H9 (cell line): Measurements from ENCODE around the gene EFCC1. TPM values are rescaled to one million over a fixed set of nuclear protein-coding genes. Genes with fewer than 3 reads are reported as not detected.

Source experiments
- DNase-seq: peaks from one replicate; pipeline ENCODE4 v3.0.0-alpha.2; 2017
- H2AFZ ChIP-seq: one replicate; pipeline ENCODE4 v1.6.1; 2013; ENCODE audit warnings: mild to moderate bottlenecking, low read length, control low read depth, moderate library complexity
- H2AK5ac ChIP-seq: 2 replicates; pipeline ENCODE4 v1.6.1; 2013; ENCODE audit warnings: low read length, control low read depth, mixed read lengths; ENCODE audit not compliant: insufficient read length
- H2BK120ac ChIP-seq: one replicate; pipeline ENCODE4 v1.6.1; 2013; ENCODE audit warnings: low read depth, mild to moderate bottlenecking, low read length, control low read depth, inconsistent platforms; ENCODE audit not compliant: poor library complexity, severe bottlenecking
- H2BK12ac ChIP-seq: 2 replicates; pipeline ENCODE4 v1.6.1; 2013; ENCODE audit warnings: low read length, control low read depth, mixed read lengths, low read depth; ENCODE audit not compliant: insufficient read length
- H2BK15ac ChIP-seq: 2 replicates; pipeline ENCODE4 v1.6.1; 2013; ENCODE audit warnings: low read depth, low read length, control low read depth
- H2BK20ac ChIP-seq: one replicate; pipeline ENCODE4 v1.6.1; 2013; ENCODE audit warnings: low read depth, mild to moderate bottlenecking, low read length, control low read depth, inconsistent platforms; ENCODE audit not compliant: poor library complexity, severe bottlenecking
- H2BK5ac ChIP-seq: 2 replicates; pipeline ENCODE4 v1.6.1; 2013; ENCODE audit warnings: low read length, control low read depth, mixed read lengths; ENCODE audit not compliant: insufficient read length
- H3K14ac ChIP-seq: 2 replicates; pipeline ENCODE4 v1.6.1; 2013; ENCODE audit warnings: low read length, control low read depth; ENCODE audit not compliant: insufficient read depth
- H3K18ac ChIP-seq: 2 replicates; pipeline ENCODE4 v1.6.1; 2013; ENCODE audit warnings: low read depth, mild to moderate bottlenecking, mixed read lengths, low read length, control low read depth; ENCODE audit not compliant: insufficient read length
- H3K23ac ChIP-seq: 2 replicates; pipeline ENCODE4 v1.6.1; 2013; ENCODE audit warnings: low read length, control low read depth, mixed read lengths, low read depth; ENCODE audit not compliant: insufficient read length
- H3K23me2 ChIP-seq: 2 replicates; pipeline ENCODE4 v1.6.1; 2013; ENCODE audit warnings: low read depth, mild to moderate bottlenecking, mixed read lengths, low read length, control low read depth; ENCODE audit not compliant: insufficient read length, poor library complexity, severe bottlenecking
- H3K27ac ChIP-seq: 2 replicates; pipeline ENCODE4 v1.5.1; 2013; ENCODE audit warnings: low read length, control low read depth, mixed read lengths, low read depth; ENCODE audit not compliant: insufficient read length
- H3K27me3 ChIP-seq: 2 replicates; pipeline ENCODE4 v1.6.1; 2013; ENCODE audit warnings: low read length, control low read depth, inconsistent platforms; ENCODE audit not compliant: insufficient read depth
- H3K4ac ChIP-seq: 2 replicates; pipeline ENCODE4 v1.6.1; 2013; ENCODE audit warnings: low read depth, mild to moderate bottlenecking, control low read depth, inconsistent platforms, low read length, moderate library complexity
- H3K4me1 ChIP-seq: 2 replicates; pipeline ENCODE4 v1.6.1; 2013; ENCODE audit warnings: low read length, control low read depth, inconsistent platforms; ENCODE audit not compliant: insufficient read depth
- H3K4me2 ChIP-seq: 2 replicates; pipeline ENCODE4 v1.6.1; 2013; ENCODE audit warnings: low read length, control low read depth, mixed read lengths; ENCODE audit not compliant: insufficient read length, insufficient read depth
- H3K56ac ChIP-seq: 2 replicates; pipeline ENCODE4 v1.6.1; 2013; ENCODE audit warnings: low read depth, mild to moderate bottlenecking, mixed read lengths, low read length, control low read depth; ENCODE audit not compliant: insufficient read length
- H3K79me1 ChIP-seq: 2 replicates; pipeline ENCODE4 v1.6.1; 2013; ENCODE audit warnings: low read depth, mild to moderate bottlenecking, moderate library complexity, low read length, control low read depth, inconsistent platforms; ENCODE audit not compliant: insufficient read depth, poor library complexity, severe bottlenecking
- H3K79me2 ChIP-seq: 2 replicates; pipeline ENCODE4 v1.6.1; 2013; ENCODE audit warnings: low read length, control low read depth, inconsistent platforms; ENCODE audit not compliant: insufficient read depth
- H3K9ac ChIP-seq: 2 replicates; pipeline ENCODE4 v1.6.1; 2013; ENCODE audit warnings: low read length, control low read depth, mixed read lengths; ENCODE audit not compliant: insufficient read length; ENCODE audit errors: extremely low read depth
- H3K9me3 ChIP-seq: one replicate; pipeline ENCODE4 v1.6.1; 2013; ENCODE audit warnings: low read depth, low read length, inconsistent platforms; ENCODE audit not compliant: control insufficient read depth
- H3T11ph ChIP-seq: one replicate; pipeline ENCODE4 v1.6.1; 2013; ENCODE audit warnings: mild to moderate bottlenecking, low read length, control low read depth, inconsistent platforms
- H4K20me1 ChIP-seq: one replicate; pipeline ENCODE4 v1.6.1; 2013; ENCODE audit not compliant: control insufficient read depth, insufficient read length, insufficient read depth
- H4K5ac ChIP-seq: 2 replicates; pipeline ENCODE4 v1.6.1; 2013; ENCODE audit warnings: low read depth, mild to moderate bottlenecking, mixed read lengths, low read length, control low read depth; ENCODE audit not compliant: insufficient read length
- H4K8ac ChIP-seq: replicated peaks from 2 replicates; pipeline ENCODE4 v1.6.1; 2013; ENCODE audit warnings: low read length, control low read depth, mixed read lengths, low read depth; ENCODE audit not compliant: insufficient read length
- H4K91ac ChIP-seq: 2 replicates; pipeline ENCODE4 v1.6.1; 2013; ENCODE audit warnings: low read depth, mild to moderate bottlenecking, moderate library complexity, mixed read lengths, low read length, control low read depth; ENCODE audit not compliant: insufficient read length
- H3K27ac Mint-ChIP-seq, 3 experiments: 2 replicates in 2 of 3; 3 replicates in 1 of 3; pipeline ENCODE4 v1.8.0; 2020 to 2021; ENCODE audit warnings: mixed read lengths in 3 of 3, mild to moderate bottlenecking in 1 of 3, moderate library complexity in 1 of 3
- H3K27me3 Mint-ChIP-seq: 2 replicates; pipeline ENCODE4 v1.8.0; 2021; ENCODE audit warnings: low read depth, mild to moderate bottlenecking, moderate library complexity, mixed read lengths
- H3K36me3 Mint-ChIP-seq, 3 experiments: 2 replicates in 2 of 3; 3 replicates in 1 of 3; pipeline ENCODE4 v1.8.0; 2020 to 2021; ENCODE audit warnings: low read depth in 3 of 3, mixed read lengths in 3 of 3; ENCODE audit not compliant: insufficient read depth in 1 of 3
- H3K4me1 Mint-ChIP-seq, 2 experiments: 2 replicates each; pipeline ENCODE4 v1.8.0; 2020; ENCODE audit warnings: mixed read lengths in 2 of 2
- H3K4me3 Mint-ChIP-seq, 2 experiments: 2 replicates in 1 of 2; 3 replicates in 1 of 2; pipeline ENCODE4 v1.8.0; 2020 to 2021; ENCODE audit warnings: mild to moderate bottlenecking in 2 of 2, mixed read lengths in 2 of 2, moderate library complexity in 1 of 2
- H3K9me3 Mint-ChIP-seq, 2 experiments: 2 replicates in 1 of 2; 3 replicates in 1 of 2; pipeline ENCODE4 v1.8.0; 2020; ENCODE audit warnings: mild to moderate bottlenecking in 2 of 2, mixed read lengths in 2 of 2, moderate library complexity in 1 of 2
- CTCF ChIP-seq: fragments of 200-600 bp; sonication (generic); conservative IDR thresholded peaks from 3 replicates; pipeline ENCODE4 v1.8.0; 2021; ENCODE audit warnings: antibody characterized with exemption, mild to moderate bottlenecking
- WGBS: extraction: QIAGEN DNeasy Blood & Tissue Kit; methylation state at CpG from one replicate; pipeline ENCODE4 v1.1.7; 2013; ENCODE audit warnings: missing lambda C conversion rate, low lambda C conversion rate, mixed read lengths; ENCODE audit not compliant: insufficient read length; ENCODE audit errors: extremely low coverage; 5-methylcytosine and 5-hydroxymethylcytosine counted together
- total RNA-seq: library from RNA; stranded (reverse); gene quantifications from 2 replicates; pipeline ENCODE4 v1.2.1, GENCODE V29; 2021

Gene EFCC1
- total RNA-seq, 1 experiment from 2014 or later = 0.09 TPM

- Histone ChIP-seq H2BK5ac (no peak overlapping the region), H2AFZ (no peak overlapping the region), H2AK5ac (no peak overlapping the region), H2BK20ac (no peak overlapping the region), H3K56ac (no peak overlapping the region), H3K9ac (no peak overlapping the region), H2BK15ac (no peak overlapping the region), H3K14ac (no peak overlapping the region), H3K79me1 (no peaks in the 10 kb centered on the region), H4K8ac (no peak overlapping the region), H3K27ac (no peak overlapping the region), H3K23me2 (no peaks in the 10 kb centered on the region), H2BK120ac (no peak overlapping the region), H3K27me3 (no peaks in the 10 kb centered on the region; the same call in 1 of the 2 replicates), H3K4ac (no peak overlapping the region), H2BK12ac (no peak overlapping the region), H3K18ac (no peak overlapping the region), H3K4me1 (no peaks in the 10 kb centered on the region), H4K91ac (no peak overlapping the region), H3K9me3 (no peaks in the 10 kb centered on the region), H4K20me1 (no peaks in the 10 kb centered on the region), H3T11ph (no peak overlapping the region), H3K4me2 (no peak overlapping the region), H3K23ac (no peak overlapping the region), H3K79me2 (no peaks in the 10 kb centered on the region), H4K5ac (no peak overlapping the region)
- no CpG with 5 or more reads among the region's 6 CpGs for WGBS
- Mint-ChIP-seq H3K9me3 (no peaks in the 10 kb centered on the region), H3K36me3 (peaks cover 0 to 3% (median 0%) of the 10 kb centered on the region in 3 experiments; a peak in 1 of 7 replicates), H3K4me3 (no peak overlapping the region), H3K27me3 (peaks cover 43% of the 10 kb centered on the region), H3K27ac (no peak overlapping the region), H3K4me1 (peaks cover 2 to 5% of the 10 kb centered on the region in 2 experiments)
- TF ChIP-seq CTCF = no peak
- no peak for DNase-seq
Observed at GRCh38 chr3:129021140-129021551, 20.0 kb downstream of the EFCC1 start.
